DMS53 (cell line): ENCODE data around the gene LRRFIP2.
A peak's percentile ranks its signal among the peaks of the same experiment; 100 is the strongest.
"Not testable (repeated sequence)": the region's sequence is repeated elsewhere in the genome, so short reads cannot be mapped to it uniquely, and the experiment has no call there.

Experiments
- DNase-seq: peaks from one replicate; lab custom pipeline; 2025; lab: John Stamatoyannopoulos, UW

Gene LRRFIP2

DNA sequence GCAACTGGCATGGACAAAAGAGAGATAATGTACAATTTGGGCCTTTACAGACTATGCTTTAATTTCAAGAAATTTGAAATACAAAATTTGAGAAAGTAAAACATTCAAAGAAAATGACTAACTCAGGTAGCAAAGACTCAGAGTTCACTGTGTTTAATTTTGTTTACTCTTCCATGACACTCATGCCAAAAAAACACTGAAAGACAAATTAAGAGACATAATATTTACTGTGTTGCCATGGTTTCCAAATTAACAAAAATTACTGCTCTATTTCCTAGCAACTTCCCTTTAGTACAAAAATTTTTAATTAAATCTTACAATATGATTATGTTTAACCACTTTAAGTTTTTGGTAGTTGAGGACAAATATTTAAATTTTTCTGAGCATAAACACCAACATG, 29.6 kb downstream of the LRRFIP2 start:
- no peak for DNase-seq

DNA sequence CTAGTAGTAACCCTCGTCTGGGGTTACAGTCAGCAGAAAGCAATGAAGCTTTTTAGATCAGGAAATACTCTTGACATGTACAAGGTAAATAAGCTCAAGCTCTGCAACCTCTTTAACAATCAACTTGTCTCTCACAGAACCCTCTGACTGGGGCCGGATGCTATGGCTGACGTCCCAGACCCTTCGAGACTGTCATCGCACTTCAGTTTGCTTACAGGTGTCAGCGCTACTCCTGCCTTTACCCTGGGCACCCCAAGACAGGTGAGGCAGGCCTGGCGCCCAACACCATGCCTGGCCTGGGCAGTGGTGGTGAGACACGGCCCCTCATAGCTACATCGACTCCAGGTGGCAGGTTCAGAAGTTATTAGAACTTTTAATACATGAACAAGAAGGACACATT, 30.6 kb downstream of the LRRFIP2 start:
- DNase-seq: no peak

GRCh38 chr3:37141676-37142075, 32.7 kb downstream of the LRRFIP2 start:
- DNase-seq: no peak

- no peak for DNase-seq
Measured at GRCh38 chr3:37140899-37141541, 33.4 kb downstream of the LRRFIP2 start.

DNA sequence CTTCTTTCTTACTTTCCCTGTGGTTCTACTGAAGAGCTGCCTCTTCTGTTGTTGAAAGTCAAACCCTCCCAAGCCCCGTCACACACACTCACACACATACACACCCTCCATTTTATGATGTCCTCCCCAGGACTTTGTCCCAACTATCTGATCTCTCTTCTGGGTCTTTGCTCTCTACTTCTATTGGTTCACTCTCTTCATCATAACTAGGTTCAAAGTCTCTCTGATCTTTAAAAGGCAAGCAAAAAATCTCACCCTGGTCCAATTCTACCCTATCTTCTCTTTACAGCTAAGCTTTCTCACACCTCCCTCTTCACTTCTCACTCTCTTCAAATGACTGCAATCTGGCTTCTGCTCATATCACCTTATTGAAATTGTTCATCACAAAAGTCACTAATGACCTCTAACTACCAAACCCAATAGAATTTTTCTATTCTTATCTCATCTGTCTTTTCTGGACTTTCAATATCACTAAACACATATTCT, 34.8 kb downstream of the LRRFIP2 start:
- no peak for DNase-seq

- DNase-seq: no peak
Measured at GRCh38 chr3:37138816-37139215, 35.6 kb downstream of the LRRFIP2 start.

DNA sequence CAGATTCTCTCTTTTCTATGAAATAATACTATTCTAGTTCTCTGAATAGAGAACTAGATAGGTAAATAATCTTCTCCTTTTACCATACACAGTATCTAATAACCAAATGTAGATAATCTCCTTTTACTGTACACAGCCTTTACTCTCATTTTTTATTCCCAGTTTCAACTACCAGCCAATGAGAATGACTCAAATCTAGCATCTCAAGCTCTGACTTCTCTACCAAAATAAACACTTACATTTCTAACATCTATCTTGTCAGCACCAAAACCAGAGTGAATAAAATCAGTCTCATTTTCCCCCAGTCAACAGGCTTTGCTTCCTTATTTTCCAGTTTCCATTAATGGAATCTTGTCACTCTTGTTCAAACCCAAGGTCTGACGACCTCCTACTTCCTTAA, 36.9 kb downstream of the LRRFIP2 start:
- no peak for DNase-seq

- DNase-seq: no peak
Measured at GRCh38 chr3:37136067-37136466, 38.3 kb downstream of the LRRFIP2 start.

- DNase-seq: no peak
Measured at GRCh38 chr3:37135561-37135960, 38.8 kb downstream of the LRRFIP2 start.

DNA sequence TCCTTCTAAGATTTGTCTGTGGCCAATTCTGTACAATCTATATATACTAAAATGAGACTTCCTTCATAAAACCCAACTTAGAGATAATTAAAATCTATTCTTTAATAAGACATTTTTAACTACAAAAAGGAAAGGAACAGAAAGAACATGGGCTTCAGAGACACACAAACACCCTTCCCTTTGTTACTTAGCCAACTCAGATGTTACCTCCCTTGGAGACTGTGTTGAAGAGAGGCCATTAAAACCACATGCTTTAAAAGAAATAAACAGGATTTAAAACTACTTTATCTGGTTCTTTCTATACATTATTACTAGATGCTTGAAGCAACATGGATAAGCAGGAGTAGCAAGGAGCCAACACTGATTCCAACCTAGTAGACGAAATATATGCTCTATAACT, 42.0 kb downstream of the LRRFIP2 start:
- DNase-seq: no peak

- no peak for DNase-seq
Measured at GRCh38 chr3:37131860-37132144, 42.6 kb downstream of the LRRFIP2 start.

DNA sequence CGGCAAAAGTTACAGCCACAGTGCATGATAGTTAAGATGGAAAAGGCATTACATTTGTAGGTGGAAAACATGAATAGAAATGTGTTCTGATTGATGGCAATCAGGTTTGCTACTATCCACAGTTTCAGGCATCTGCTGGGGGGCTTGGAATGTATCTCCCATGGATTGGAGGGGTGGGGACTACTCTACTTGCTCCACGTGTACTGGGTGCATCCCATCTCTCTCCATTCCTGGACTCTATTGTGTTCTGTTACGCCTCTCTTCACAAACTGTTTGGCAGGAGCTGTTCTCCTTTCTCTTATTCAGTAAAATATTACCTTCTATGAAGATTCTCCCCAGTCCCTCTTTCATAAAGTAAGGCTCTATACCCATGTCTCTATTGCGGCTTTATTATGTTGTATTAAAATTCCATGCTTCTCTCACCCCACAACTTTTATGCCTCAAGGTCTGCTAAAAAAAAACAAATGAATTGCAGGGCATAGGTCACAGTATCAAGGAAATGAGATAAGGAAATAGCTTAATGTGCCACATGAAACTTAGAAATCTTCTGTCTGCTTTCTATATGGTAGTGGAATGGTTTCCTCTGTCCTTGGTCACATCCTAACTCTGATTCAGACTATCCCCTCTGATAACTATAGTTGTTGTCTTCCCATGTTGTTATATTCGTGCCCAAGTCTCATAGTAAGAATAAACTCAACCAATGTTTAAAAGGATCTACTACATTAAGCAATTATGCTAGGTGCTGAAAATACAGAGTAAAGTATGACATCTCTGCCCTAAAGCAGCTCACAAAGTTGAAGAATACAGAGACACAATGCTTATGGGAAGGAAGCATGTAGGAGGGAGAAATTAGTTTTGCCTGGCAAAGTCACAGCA, 43.2 kb downstream of the LRRFIP2 start:
- no peak for DNase-seq

DNA sequence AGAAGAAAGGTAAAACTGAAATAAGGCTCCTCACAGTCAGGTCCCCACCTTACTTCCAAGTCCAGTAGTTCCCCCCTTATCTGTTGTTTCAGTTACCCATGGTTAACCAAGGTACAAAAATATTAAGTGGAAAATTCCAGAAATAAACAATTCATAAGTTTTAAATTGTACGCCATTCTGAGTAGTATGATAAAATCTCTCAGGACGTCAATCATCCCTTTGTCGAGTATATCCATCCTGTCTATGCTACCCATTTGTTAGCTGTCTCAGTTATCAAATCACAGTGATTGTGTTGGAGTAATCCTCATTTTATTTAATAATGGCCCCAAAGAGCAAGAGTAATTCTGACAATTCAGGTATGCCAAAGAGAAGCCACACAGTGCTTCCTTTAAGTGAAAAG, 43.9 kb downstream of the LRRFIP2 start:
- no peak for DNase-seq

DNA sequence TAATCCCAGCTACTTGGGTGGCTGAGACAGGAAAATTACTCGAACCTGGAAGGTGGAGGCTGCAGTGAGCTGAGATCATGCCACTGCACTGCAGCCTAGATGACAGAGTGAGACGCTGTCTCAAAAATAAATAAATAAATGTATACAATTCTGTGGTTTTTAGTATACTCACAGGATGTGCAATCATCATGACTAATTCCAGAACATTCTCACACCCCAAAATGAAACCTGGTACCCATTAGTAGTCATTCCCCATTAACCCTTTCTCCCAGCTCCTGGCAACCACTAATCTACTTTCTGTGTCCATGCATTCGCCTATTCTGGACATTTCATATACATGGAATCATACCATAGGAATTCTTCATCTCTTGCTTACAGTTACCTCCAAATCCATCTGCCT, 44.5 kb downstream of the LRRFIP2 start:
- DNase-seq: no peak

DNA sequence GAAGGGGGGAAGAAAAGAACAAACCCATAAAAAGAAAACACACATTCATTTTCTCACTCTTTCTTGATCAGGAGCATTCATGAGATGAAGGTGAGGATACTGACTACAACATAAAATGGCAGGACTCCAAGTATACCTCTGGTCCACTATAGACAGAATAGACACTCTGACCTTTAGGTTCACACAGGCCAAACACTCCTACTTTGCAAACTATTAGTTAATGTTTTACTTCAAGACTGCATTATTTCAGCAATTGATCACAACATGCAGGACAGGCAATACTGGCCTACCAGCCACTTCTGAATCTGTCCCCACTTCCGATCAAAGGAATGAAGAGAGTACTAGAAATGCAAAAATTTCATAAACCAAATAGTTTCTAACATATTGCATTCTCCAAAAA, 47.0 kb downstream of the LRRFIP2 start:
- peak; percentile 0 for DNase-seq

GRCh38 chr3:37126856-37127255, 47.5 kb downstream of the LRRFIP2 start:
- no peak for DNase-seq

GRCh38 chr3:37125195-37126073, 48.9 kb downstream of the LRRFIP2 start:
- no peak for DNase-seq

DNA sequence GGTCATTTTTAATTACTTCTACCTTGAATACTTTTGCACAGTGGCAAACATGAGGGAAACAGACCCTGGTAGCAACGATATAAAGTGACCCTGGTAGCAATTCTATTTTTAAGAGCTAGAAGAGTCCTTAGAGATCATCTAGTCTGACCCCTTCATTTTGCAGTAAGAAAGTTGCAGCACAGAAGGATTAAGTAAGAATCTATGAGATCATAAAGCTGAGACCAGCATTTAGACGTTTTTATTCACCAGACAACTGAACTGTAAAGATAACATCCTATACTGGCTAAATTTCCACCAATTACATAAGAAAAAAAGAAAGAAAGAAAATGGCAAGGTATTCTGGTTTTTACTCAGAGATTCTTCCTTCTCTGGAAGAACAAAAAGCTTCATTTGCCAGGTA, 49.9 kb downstream of the LRRFIP2 start:
- DNase-seq: no peak

DNA sequence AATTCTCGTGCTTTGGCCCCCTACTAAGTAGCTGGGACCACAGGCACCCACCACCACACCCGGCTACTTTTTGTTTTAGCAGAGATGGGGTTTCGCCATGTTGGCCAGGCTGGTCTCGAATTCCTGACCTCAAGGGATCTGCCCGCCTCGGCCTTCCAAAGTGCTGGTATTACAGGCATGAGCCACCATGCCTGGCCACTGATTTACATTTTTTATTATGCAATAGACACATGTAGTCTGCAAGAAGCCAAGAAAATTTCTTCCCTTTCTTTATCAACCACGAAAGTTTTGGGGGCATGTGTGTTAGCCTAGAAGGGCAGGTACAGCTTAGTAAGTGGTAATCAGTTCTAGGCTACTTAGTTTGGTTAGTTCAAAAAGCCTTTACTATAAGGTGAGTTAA, 51.1 kb downstream of the LRRFIP2 start:
- DNase-seq: no peak

GRCh38 chr3:37122069-37122468, 52.3 kb downstream of the LRRFIP2 start:
- DNase-seq: not testable (repeated sequence)

DNA sequence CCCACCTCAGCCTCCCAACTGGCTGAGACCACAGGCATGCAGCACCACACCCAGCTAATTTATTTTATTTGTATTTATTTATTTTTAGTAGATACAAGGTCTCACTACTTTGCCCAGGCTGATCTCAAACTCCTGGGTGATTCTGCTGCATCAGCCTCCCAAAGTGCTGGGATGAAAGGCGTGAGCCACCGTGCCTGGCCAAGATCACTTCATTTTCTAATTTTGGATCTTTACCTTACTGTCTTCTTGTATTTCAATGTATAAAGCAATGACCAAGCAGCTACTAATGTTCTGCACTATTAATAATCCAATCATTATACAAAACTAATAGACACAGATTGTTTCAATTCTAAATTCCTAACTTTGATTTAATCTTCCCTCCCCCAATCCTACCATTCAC, 56.2 kb downstream of the LRRFIP2 start:
- no peak for DNase-seq

- DNase-seq: no peak
Measured at GRCh38 chr3:37117548-37117947, 56.8 kb downstream of the LRRFIP2 start.

GRCh38 chr3:37116998-37117397, 57.4 kb downstream of the LRRFIP2 start:
- DNase-seq: no peak
